GM23338 (cell line): Measurements from ENCODE around the gene MESP2. TPM values are rescaled to one million over a fixed set of nuclear protein-coding genes. Genes with fewer than 3 reads are reported as not detected.

Experiments
- ATAC-seq: fragments of 200-7000 bp; cut with Tn5 transposase; 3 replicates; pipeline ENCODE4 v1.9.1; 2020
- DNase-seq: peaks from one replicate; pipeline ENCODE4 v3.0.0-alpha.2; 2015; ENCODE audit warnings: low spot score
- H2AFZ ChIP-seq: fragments of 200-600 bp; sonication (generic); 2 replicates; pipeline ENCODE4 v1.8.0; 2016; ENCODE audit warnings: antibody characterized with exemption, mild to moderate bottlenecking, moderate library complexity
- H3F3A ChIP-seq: fragments of 200-600 bp; sonication (generic); replicated peaks from 2 replicates; pipeline ENCODE4 v1.8.0; 2017; ENCODE audit warnings: antibody characterized with exemption, mixed run types, low read depth
- H3K27ac ChIP-seq: fragments of 200-600 bp; sonication (generic); 2 replicates; pipeline ENCODE4 v1.6.1; 2016; ENCODE audit warnings: low read depth
- H3K27me3 ChIP-seq: fragments of 200-600 bp; sonication (generic); 2 replicates; pipeline ENCODE4 v1.8.0; 2016; ENCODE audit warnings: mild to moderate bottlenecking, mixed run types, moderate library complexity; ENCODE audit not compliant: insufficient read depth
- H3K36me3 ChIP-seq: fragments of 200-600 bp; sonication (generic); 2 replicates; pipeline ENCODE4 v1.8.0; 2016; ENCODE audit warnings: mild to moderate bottlenecking; ENCODE audit not compliant: insufficient read depth
- H3K4me1 ChIP-seq: fragments of 200-600 bp; sonication (generic); 2 replicates; pipeline ENCODE4 v1.8.0; 2016; ENCODE audit warnings: mild to moderate bottlenecking, moderate library complexity; ENCODE audit not compliant: insufficient read depth
- H3K4me2 ChIP-seq: fragments of 200-600 bp; sonication (generic); 2 replicates; pipeline ENCODE4 v1.7.1; 2017; ENCODE audit warnings: mixed run types
- H3K4me3 ChIP-seq: fragments of 200-600 bp; sonication (generic); 2 replicates; pipeline ENCODE4 v1.6.1; 2016; ENCODE audit warnings: mixed run types
- H3K79me2 ChIP-seq: fragments of 200-600 bp; sonication (generic); replicated peaks from 2 replicates; pipeline ENCODE4 v1.8.0; 2017; ENCODE audit warnings: mild to moderate bottlenecking; ENCODE audit not compliant: insufficient read depth
- H3K9me2 ChIP-seq: fragments of 200-600 bp; sonication (generic); 2 replicates; pipeline ENCODE4 v1.8.0; 2017; ENCODE audit not compliant: insufficient read depth
- H4K20me1 ChIP-seq: fragments of 200-600 bp; sonication (generic); replicated peaks from 2 replicates; pipeline ENCODE4 v1.8.0; 2017; ENCODE audit warnings: mild to moderate bottlenecking; ENCODE audit not compliant: insufficient read depth
- H3K27ac Mint-ChIP-seq: 2 replicates; pipeline ENCODE4 v1.8.0; 2020; ENCODE audit warnings: inconsistent platforms, mild to moderate bottlenecking, moderate library complexity, mixed read lengths
- H3K27me3 Mint-ChIP-seq: 3 replicates; pipeline ENCODE4 v1.8.0; 2022; ENCODE audit warnings: low read depth, mild to moderate bottlenecking, moderate library complexity, mixed read lengths, inconsistent platforms; ENCODE audit not compliant: insufficient read depth, poor library complexity
- H3K36me3 Mint-ChIP-seq: 3 replicates; pipeline ENCODE4 v1.8.0; 2021; ENCODE audit warnings: low read depth, mild to moderate bottlenecking, inconsistent platforms, moderate library complexity, mixed read lengths
- H3K4me1 Mint-ChIP-seq: 3 replicates; pipeline ENCODE4 v1.8.0; 2020; ENCODE audit warnings: mild to moderate bottlenecking, inconsistent platforms, mixed read lengths
- H3K4me3 Mint-ChIP-seq: 3 replicates; pipeline ENCODE4 v1.8.0; 2021; ENCODE audit warnings: moderate library complexity, mild to moderate bottlenecking, inconsistent platforms, mixed read lengths
- H3K9me3 Mint-ChIP-seq: 3 replicates; pipeline ENCODE4 v1.8.0; 2020; ENCODE audit warnings: moderate library complexity, mild to moderate bottlenecking, inconsistent platforms, mixed read lengths
- CREB1 ChIP-seq: fragments of 250-450 bp; sonication (Bioruptor Pico); IDR thresholded peaks from 2 replicates; pipeline ENCODE4 v1.5.0; 2020; ENCODE audit warnings: low read depth, mild to moderate bottlenecking, moderate library complexity
- EZH2 ChIP-seq: fragments of 200-600 bp; sonication (generic); IDR thresholded peaks from one replicate; pipeline ENCODE4 v1.8.0; 2017; ENCODE audit warnings: antibody characterized with exemption, mild to moderate bottlenecking, low read depth; ENCODE audit not compliant: unreplicated experiment
- EZH2phosphoT487 ChIP-seq: fragments of 200-600 bp; sonication (generic); IDR thresholded peaks from one replicate; pipeline ENCODE4 v1.8.1; 2018; ENCODE audit warnings: antibody characterized with exemption; ENCODE audit not compliant: unreplicated experiment
- JUNB ChIP-seq: IDR thresholded peaks from one replicate; pipeline ENCODE4 v1.6.1; 2016; ENCODE audit warnings: antibody characterized with exemption; ENCODE audit not compliant: unreplicated experiment
- POLR2AphosphoS5 ChIP-seq: IDR thresholded peaks from 2 replicates; pipeline ENCODE4 v1.6.1; 2016; ENCODE audit warnings: antibody characterized with exemption, low read depth
- STAT1 ChIP-seq: IDR thresholded peaks from one replicate; pipeline ENCODE4 v1.6.1; 2016; ENCODE audit warnings: antibody characterized with exemption; ENCODE audit not compliant: unreplicated experiment
- ZNF114 ChIP-seq: fragments of 250-450 bp; sonication (Bioruptor Pico); IDR thresholded peaks from 2 replicates; pipeline ENCODE4 v1.5.0; 2020; ENCODE audit warnings: mild to moderate bottlenecking, moderate library complexity
- ZNF331 ChIP-seq: fragments of 250-450 bp; sonication (Bioruptor Pico); IDR thresholded peaks from 2 replicates; pipeline ENCODE4 v1.5.0; 2020; ENCODE audit warnings: low read depth, mild to moderate bottlenecking, moderate library complexity
- polyA plus RNA-seq: library from polyadenylated mRNA; unstranded; fragments of >200 nt; fragmentation: Nextera tagmentation; extraction: Ambion mirVana; gene quantifications from 2 replicates; pipeline ENCODE4 v1.2.1, GENCODE V29; 2016
- total RNA-seq: library from RNA; depleted of rRNA; stranded (reverse); fragments of >200 nt; shearing (Covaris generic); gene quantifications from 2 replicates; pipeline ENCODE4 v1.2.3, GENCODE V29; 2014
- TF ChIP-seq, protein P1 (sequence below): IDR thresholded peaks from one replicate; pipeline ENCODE4 v1.6.1; 2018; ENCODE audit warnings: antibody characterized with exemption; ENCODE audit not compliant: unreplicated experiment
- TF ChIP-seq, protein P2 (sequence below): fragments of 250-450 bp; sonication (Bioruptor Pico); IDR thresholded peaks from 2 replicates; pipeline ENCODE4 v1.5.0; 2020; ENCODE audit warnings: mild to moderate bottlenecking, moderate library complexity

Gene MESP2
- total and polyA plus RNA-seq, 2 experiments from 2014 or later: 0.24 to 1.3 TPM

DNA sequence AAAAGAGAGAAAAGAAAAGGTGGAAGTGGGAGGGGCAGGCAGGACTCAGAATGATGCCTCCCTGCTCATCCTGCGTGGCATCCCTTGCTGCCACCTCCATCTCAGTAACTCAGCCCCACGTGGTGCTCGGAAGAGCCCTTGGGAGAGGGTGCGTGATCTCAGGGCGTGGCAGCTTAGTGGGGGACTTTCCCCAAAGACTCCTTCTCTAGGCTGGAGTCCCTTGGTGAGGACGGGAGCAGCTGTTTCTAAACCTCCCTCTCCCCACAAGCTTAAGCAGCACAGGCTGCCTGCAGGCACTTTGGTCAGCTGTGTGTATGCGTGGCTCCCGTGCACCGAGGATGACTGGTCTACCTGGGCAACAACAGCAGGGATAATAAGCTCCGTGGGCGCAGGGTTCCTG, 45.9 kb downstream of the MESP2 start:
- Mint-ChIP-seq H3K4me3 (no peak overlapping the region), H3K36me3 (no peaks in the 10 kb centered on the region), H3K27ac (no peak overlapping the region), H3K27me3 (peaks cover 4% of the 10 kb centered on the region), H3K4me1 (peaks cover 10% of the 10 kb centered on the region), H3K9me3 (no peaks in the 10 kb centered on the region; the same call in 2 of the 3 replicates)
- H3K4me1 ChIP-seq: no peaks in the 10 kb centered on the region
- TF ChIP-seq CREB1 (CRISPR knock-in tag): no peak
- TF ChIP-seq EZH2phosphoT487: no peak
- no peak for TF ChIP-seq POLR2AphosphoS5
- TF ChIP-seq EZH2: no peak
- TF ChIP-seq STAT1: no peak
- TF ChIP-seq, protein P1, sequence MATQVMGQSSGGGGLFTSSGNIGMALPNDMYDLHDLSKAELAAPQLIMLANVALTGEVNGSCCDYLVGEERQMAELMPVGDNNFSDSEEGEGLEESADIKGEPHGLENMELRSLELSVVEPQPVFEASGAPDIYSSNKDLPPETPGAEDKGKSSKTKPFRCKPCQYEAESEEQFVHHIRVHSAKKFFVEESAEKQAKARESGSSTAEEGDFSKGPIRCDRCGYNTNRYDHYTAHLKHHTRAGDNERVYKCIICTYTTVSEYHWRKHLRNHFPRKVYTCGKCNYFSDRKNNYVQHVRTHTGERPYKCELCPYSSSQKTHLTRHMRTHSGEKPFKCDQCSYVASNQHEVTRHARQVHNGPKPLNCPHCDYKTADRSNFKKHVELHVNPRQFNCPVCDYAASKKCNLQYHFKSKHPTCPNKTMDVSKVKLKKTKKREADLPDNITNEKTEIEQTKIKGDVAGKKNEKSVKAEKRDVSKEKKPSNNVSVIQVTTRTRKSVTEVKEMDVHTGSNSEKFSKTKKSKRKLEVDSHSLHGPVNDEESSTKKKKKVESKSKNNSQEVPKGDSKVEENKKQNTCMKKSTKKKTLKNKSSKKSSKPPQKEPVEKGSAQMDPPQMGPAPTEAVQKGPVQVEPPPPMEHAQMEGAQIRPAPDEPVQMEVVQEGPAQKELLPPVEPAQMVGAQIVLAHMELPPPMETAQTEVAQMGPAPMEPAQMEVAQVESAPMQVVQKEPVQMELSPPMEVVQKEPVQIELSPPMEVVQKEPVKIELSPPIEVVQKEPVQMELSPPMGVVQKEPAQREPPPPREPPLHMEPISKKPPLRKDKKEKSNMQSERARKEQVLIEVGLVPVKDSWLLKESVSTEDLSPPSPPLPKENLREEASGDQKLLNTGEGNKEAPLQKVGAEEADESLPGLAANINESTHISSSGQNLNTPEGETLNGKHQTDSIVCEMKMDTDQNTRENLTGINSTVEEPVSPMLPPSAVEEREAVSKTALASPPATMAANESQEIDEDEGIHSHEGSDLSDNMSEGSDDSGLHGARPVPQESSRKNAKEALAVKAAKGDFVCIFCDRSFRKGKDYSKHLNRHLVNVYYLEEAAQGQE: no peak
- TF ChIP-seq, protein P2, sequence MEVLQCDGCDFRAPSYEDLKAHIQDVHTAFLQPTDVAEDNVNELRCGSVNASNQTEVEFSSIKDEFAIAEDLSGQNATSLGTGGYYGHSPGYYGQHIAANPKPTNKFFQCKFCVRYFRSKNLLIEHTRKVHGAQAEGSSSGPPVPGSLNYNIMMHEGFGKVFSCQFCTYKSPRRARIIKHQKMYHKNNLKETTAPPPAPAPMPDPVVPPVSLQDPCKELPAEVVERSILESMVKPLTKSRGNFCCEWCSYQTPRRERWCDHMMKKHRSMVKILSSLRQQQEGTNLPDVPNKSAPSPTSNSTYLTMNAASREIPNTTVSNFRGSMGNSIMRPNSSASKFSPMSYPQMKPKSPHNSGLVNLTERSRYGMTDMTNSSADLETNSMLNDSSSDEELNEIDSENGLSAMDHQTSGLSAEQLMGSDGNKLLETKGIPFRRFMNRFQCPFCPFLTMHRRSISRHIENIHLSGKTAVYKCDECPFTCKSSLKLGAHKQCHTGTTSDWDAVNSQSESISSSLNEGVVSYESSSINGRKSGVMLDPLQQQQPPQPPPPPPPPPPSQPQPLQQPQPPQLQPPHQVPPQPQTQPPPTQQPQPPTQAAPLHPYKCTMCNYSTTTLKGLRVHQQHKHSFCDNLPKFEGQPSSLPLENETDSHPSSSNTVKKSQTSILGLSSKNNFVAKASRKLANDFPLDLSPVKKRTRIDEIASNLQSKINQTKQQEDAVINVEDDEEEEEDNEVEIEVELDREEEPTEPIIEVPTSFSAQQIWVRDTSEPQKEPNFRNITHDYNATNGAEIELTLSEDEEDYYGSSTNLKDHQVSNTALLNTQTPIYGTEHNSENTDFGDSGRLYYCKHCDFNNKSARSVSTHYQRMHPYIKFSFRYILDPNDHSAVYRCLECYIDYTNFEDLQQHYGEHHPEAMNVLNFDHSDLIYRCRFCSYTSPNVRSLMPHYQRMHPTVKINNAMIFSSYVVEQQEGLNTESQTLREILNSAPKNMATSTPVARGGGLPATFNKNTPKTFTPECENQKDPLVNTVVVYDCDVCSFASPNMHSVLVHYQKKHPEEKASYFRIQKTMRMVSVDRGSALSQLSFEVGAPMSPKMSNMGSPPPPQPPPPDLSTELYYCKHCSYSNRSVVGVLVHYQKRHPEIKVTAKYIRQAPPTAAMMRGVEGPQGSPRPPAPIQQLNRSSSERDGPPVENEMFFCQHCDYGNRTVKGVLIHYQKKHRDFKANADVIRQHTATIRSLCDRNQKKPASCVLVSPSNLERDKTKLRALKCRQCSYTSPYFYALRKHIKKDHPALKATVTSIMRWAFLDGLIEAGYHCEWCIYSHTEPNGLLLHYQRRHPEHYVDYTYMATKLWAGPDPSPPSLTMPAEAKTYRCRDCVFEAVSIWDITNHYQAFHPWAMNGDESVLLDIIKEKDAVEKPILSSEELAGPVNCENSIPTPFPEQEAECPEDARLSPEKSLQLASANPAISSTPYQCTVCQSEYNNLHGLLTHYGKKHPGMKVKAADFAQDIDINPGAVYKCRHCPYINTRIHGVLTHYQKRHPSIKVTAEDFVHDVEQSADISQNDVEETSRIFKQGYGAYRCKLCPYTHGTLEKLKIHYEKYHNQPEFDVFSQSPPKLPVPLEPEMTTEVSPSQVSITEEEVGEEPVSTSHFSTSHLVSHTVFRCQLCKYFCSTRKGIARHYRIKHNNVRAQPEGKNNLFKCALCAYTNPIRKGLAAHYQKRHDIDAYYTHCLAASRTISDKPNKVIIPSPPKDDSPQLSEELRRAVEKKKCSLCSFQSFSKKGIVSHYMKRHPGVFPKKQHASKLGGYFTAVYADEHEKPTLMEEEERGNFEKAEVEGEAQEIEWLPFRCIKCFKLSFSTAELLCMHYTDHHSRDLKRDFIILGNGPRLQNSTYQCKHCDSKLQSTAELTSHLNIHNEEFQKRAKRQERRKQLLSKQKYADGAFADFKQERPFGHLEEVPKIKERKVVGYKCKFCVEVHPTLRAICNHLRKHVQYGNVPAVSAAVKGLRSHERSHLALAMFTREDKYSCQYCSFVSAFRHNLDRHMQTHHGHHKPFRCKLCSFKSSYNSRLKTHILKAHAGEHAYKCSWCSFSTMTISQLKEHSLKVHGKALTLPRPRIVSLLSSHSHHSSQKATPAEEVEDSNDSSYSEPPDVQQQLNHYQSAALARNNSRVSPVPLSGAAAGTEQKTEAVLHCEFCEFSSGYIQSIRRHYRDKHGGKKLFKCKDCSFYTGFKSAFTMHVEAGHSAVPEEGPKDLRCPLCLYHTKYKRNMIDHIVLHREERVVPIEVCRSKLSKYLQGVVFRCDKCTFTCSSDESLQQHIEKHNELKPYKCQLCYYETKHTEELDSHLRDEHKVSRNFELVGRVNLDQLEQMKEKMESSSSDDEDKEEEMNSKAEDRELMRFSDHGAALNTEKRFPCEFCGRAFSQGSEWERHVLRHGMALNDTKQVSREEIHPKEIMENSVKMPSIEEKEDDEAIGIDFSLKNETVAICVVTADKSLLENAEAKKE (CRISPR knock-in tag): no peak
- no peak for TF ChIP-seq ZNF114
- no peak for TF ChIP-seq ZNF331 (CRISPR knock-in tag)
- no peak for TF ChIP-seq JUNB
- no peaks in the 10 kb centered on the region for H3F3A ChIP-seq
- no peak overlapping the region for H3K27ac ChIP-seq
- no peaks in the 10 kb centered on the region for H3K9me2 ChIP-seq
- no peaks in the 10 kb centered on the region for H3K27me3 ChIP-seq
- no peak overlapping the region for H3K4me2 ChIP-seq
- H3K36me3 ChIP-seq: no peaks in the 10 kb centered on the region
- H3K79me2 ChIP-seq: no peaks in the 10 kb centered on the region
- H4K20me1 ChIP-seq: no peaks in the 10 kb centered on the region
- H3K4me3 ChIP-seq: no peak overlapping the region
- DNase-seq: no peak
- no peak overlapping the region for H2AFZ ChIP-seq
- no peak for ATAC-seq
